NCI-H128 (cell line): ENCODE measurements around the gene RAD51B.
"Not testable (repeated sequence)": the region's sequence is repeated elsewhere in the genome, so short reads cannot be mapped to it uniquely, and the experiment has no call there.

Experiments
- DNase-seq: peaks from one replicate; lab custom pipeline; 2025; ENCODE audit not compliant: unreplicated experiment; lab: John Stamatoyannopoulos, UW

RAD51B gene

GRCh38 chr14:67942080-67942710 is 122.6 kb downstream of the RAD51B start:
- DNase-seq = no peak

- peak; percentile 60 for DNase-seq
Measured at GRCh38 chr14:67943947-67944346, 124.4 kb downstream of the RAD51B start.

- no peak for DNase-seq
Measured at GRCh38 chr14:67944605-67945004, 125.0 kb downstream of the RAD51B start.

GRCh38 chr14:67949771-67950170 is 130.2 kb downstream of the RAD51B start:
- DNase-seq = no peak

- no peak for DNase-seq
Measured at GRCh38 chr14:67950386-67950785, 130.8 kb downstream of the RAD51B start.

GRCh38 chr14:67951529-67952135 is 132.1 kb downstream of the RAD51B start:
- DNase-seq = no peak

- DNase-seq = no peak
Measured at GRCh38 chr14:67952381-67952780, 132.8 kb downstream of the RAD51B start.

- DNase-seq = no peak
Measured at GRCh38 chr14:67952786-67953185, 133.2 kb downstream of the RAD51B start.

GRCh38 chr14:67955261-67955660 is 135.7 kb downstream of the RAD51B start:
- DNase-seq = no peak

- DNase-seq = no peak
Measured at GRCh38 chr14:67957946-67958345, 138.4 kb downstream of the RAD51B start.

GRCh38 chr14:67961676-67962075 is 142.1 kb downstream of the RAD51B start:
- DNase-seq = no peak

GRCh38 chr14:67962215-67962644 is 142.7 kb downstream of the RAD51B start:
- DNase-seq = no peak

GRCh38 chr14:67963545-67963944 is 144.0 kb downstream of the RAD51B start:
- no peak for DNase-seq

GRCh38 chr14:67963960-67964812 is 144.6 kb downstream of the RAD51B start:
- DNase-seq = no peak

GRCh38 chr14:67965696-67966095 is 146.1 kb downstream of the RAD51B start:
- DNase-seq = no peak

GRCh38 chr14:67967206-67967605 is 147.6 kb downstream of the RAD51B start:
- no peak for DNase-seq

- DNase-seq = not testable (repeated sequence)
Measured at GRCh38 chr14:67967970-67968369, 148.4 kb downstream of the RAD51B start.

GRCh38 chr14:67970923-67971322 is 151.3 kb downstream of the RAD51B start:
- DNase-seq = no peak

GRCh38 chr14:67971627-67972625 is 152.3 kb downstream of the RAD51B start:
- no peak for DNase-seq

GRCh38 chr14:67973436-67973835 is 153.9 kb downstream of the RAD51B start:
- no peak for DNase-seq

GRCh38 chr14:67975470-67975869 is 155.9 kb downstream of the RAD51B start:
- no peak for DNase-seq
